Motor neuron (in vitro differentiated cells): ENCODE results near the gene ERC2. TPM values are rescaled to one million over a fixed set of nuclear protein-coding genes. Genes with fewer than 3 reads are reported as not detected.

Experiments used
- ATAC-seq, 8 experiments: fragments of 200-7000 bp; cut with Tn5 transposase; replicated peaks in 6 of 8; 2 replicates each; pipeline ENCODE4 v1.8.0; 2021; ENCODE audit warnings: mild to moderate bottlenecking in 8 of 8, moderate library complexity in 8 of 8
- H3K27ac ChIP-seq, 2 donors: fragments of 250-450 bp; sonication (Bioruptor Pico); 2 replicates each; pipeline ENCODE4 v1.9.0; 2021; ENCODE audit warnings: antibody characterized with exemption in 2 of 2, mild to moderate bottlenecking in 2 of 2, moderate library complexity in 1 of 2
- H3K4me1 ChIP-seq, 2 donors: fragments of 250-450 bp; sonication (Bioruptor Pico); replicated peaks in 1 of 2; 2 replicates each; pipeline ENCODE4 v1.6.1; 2021; ENCODE audit warnings: antibody characterized with exemption in 2 of 2, mild to moderate bottlenecking in 2 of 2, moderate library complexity in 1 of 2
- H3K4me3 ChIP-seq, 5 donors: fragments of 250-450 bp; sonication (Bioruptor Pico); 2 replicates each; pipeline ENCODE4 v1.9.0; 2021; ENCODE audit warnings: antibody characterized with exemption in 5 of 5, mild to moderate bottlenecking in 5 of 5, moderate library complexity in 4 of 5
- WGBS, 10 experiments: fragments of 450-650 bp; shearing (Covaris generic); methylation state at CpG; one replicate each; pipeline ENCODE4 v1.0.0; 2022; 5-methylcytosine and 5-hydroxymethylcytosine counted together
- in situ Hi-C, 9 experiments: fragments of 400-800 bp; cut with MboI; loops; one replicate each; pipeline ENCODE4 v1.15.0; 2021; ENCODE audit warnings: low sequenced_read_pairs in 9 of 9, low pct_unique_long_range_greater_than_20kb in 2 of 9; ENCODE audit not compliant: unreplicated experiment in 9 of 9
- total RNA-seq, 8 experiments: library from RNA; unstranded; fragments of 300-600 nt; gene quantifications; 2 replicates each; pipeline versions ENCODE4 v1.2.3 to v1.2.4, GENCODE V29; 2022

The ERC2 gene
- total RNA-seq, 8 experiments from 2014 or later, result 1.0 to 28.0 (median 18.2) TPM

DNA sequence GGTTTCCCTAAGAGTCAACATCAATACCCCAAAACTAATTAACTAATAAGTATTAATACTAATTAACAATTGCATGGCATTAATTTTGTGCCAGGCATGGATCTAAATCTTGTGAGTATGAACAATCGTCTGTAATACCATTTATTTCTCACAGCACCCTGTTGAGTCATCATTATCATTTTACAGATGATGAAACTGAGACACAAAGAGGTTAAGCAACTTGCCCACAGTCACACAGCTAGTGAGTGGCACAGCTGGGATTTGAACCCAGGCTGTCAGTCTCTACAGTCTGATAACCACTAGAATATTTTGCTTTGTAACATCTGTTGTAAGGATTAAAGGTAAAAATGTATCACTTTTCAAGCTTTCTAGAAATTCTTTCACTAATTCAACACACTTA is 557.7 kb downstream of the ERC2 start:
- peak in 1 of 8 experiments; percentile 16 for ATAC-seq
- Histone ChIP-seq H3K4me3 (no peak overlapping the region), H3K4me1 (peaks cover 0 to 5% of the 10 kb centered on the region in 2 donors), H3K27ac (no peak overlapping the region)
- 0 to 100% (median 40%) methylated on average over 1 of the region's 1 CpG; no CpG with 5 or more reads in 3 of the 10 experiments for WGBS, 10 experiments
- in situ Hi-C loops, result no loop called here

DNA sequence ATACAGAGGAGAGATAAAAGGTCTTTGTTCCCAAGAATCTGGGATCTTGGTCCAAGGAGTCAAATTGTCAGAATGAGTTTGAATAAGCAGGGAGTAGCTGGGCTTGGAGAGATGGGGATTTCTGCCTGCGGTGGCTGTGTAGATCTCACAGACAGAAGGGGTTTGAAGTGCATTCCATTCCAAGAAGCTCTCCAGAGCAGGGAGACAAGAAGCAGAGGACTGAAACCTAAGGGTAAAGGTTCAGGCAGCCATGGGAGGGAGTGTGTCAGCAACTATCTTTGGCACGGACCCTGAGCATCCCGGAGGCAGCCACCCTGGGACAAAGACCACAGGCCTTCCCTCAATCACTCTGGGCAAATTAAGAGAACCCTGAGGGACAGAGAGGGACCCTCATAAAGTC is 558.9 kb downstream of the ERC2 start:
- in situ Hi-C loops, result no loop called here
- ATAC-seq, result no peak
- WGBS, 10 experiments, result 83 to 100% (median 97%) methylated on average over 1 to 3 of the region's 3 CpGs; no CpG with 5 or more reads in 4 of the 10 experiments
- H3K27ac ChIP-seq, result no peak overlapping the region
- H3K4me1 ChIP-seq, result peaks cover 0 to 5% of the 10 kb centered on the region in 2 donors
- no peak overlapping the region for H3K4me3 ChIP-seq

DNA sequence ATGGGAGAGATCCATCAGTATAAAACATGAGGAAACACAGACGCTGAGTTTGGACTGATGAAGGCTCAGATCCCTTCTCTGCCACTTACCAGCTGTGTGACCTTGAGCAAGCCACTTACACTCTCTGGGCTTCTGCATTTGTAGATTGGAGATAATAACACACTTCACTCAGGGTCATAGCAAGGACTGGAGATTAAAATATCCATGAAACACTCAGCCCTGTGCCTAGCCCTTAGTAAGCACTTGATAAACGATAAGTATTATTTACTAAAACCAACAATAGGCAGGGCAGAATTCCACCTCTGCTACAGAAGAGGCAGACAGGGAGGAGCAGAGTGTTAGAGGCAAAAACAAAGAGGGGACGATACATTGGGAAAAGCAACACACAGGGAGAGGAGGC is 560.7 kb downstream of the ERC2 start:
- ATAC-seq, result no peak
- no peak overlapping the region for H3K27ac ChIP-seq
- H3K4me3 ChIP-seq, result no peak overlapping the region
- 17 to 86% (median 59%) methylated on average over 1 to 2 of the region's 3 CpGs; no CpG with 5 or more reads in 2 of the 10 experiments for WGBS, 10 experiments
- in situ Hi-C loops, result no loop called here
- H3K4me1 ChIP-seq, result peaks cover 0 to 5% of the 10 kb centered on the region in 2 donors

DNA sequence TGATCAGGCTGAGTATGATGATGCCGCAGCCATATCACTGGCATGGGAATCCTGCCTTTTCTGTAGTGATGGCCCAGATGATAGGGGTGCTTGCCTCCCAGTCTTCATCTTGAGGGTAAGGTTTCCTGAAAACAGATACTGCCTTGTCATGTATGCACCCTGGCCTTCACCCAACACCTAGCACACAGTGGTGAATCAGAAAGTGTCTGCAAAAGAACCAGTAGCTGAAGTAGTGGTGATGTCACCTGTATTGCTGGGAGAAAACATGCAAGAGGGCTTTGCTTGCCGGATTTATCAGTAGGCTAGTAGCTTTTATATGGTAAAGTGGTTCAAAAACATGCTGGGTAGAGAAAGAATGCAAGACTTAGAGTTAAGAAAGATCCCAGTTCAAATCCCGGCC is 561.4 kb downstream of the ERC2 start:
- Histone ChIP-seq H3K27ac (no peak overlapping the region), H3K4me3 (no peak overlapping the region), H3K4me1 (peaks cover 0 to 5% of the 10 kb centered on the region in 2 donors)
- in situ Hi-C loops, result no loop called here
- peak in 1 of 8 experiments; percentile 17 for ATAC-seq
- 33 to 100% (median 84%) methylated on average over 1 to 3 of the region's 3 CpGs; no CpG with 5 or more reads in 2 of the 10 experiments for WGBS, 10 experiments

DNA sequence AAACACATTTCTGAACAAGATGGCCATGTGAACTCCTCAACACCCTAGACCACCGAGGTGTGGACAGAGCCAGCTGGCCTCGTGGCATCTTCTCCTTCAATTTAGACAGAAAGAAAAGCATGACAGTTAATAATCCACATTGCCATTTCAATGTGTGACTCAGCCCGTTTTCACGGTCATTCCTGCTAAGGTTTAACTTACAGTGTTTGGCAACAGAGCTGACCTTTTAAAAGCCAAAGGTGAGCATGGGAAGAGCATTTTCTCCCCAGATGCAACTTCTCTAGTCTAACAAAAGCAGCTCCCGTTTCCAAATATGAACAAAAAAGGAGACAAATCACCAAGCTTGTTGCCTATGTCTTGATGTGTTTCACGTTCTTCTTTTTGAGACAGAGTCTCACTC is 563.6 kb downstream of the ERC2 start:
- Histone ChIP-seq H3K4me3 (no peak overlapping the region), H3K27ac (no peak overlapping the region), H3K4me1 (peaks cover 0 to 5% of the 10 kb centered on the region in 2 donors)
- no peak for ATAC-seq
- 0 to 100% (median 84%) methylated on average over 1 to 6 of the region's 6 CpGs; no CpG with 5 or more reads in 3 of the 10 experiments for WGBS, 10 experiments
- in situ Hi-C loops, result no loop called here

DNA sequence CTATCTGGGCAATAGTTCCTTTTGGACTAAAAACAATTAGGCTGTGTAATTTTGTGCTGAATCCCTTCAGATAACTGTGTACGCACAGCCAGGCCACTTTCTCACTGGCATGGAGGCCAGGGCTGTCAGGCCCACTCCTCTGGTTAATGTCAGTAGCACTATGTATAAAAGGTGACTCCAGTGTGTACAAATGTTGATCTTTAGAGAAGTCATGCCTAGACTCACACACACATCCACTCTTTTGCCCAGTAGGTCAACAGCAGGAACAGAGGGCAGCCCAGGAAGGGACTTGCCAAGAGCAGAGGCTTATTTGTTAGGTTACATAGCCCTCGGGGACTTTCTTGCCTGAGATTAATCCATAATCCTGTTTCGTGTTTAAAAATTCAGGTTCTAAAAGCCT is 564.6 kb downstream of the ERC2 start:
- 67 to 100% (median 96%) methylated on average over 1 to 3 of the region's 3 CpGs; no CpG with 5 or more reads in 5 of the 10 experiments for WGBS, 10 experiments
- Histone ChIP-seq H3K4me3 (no peak overlapping the region), H3K27ac (no peak overlapping the region), H3K4me1 (peaks cover 0 to 5% of the 10 kb centered on the region in 2 donors)
- in situ Hi-C loops, result no loop called here
- no peak for ATAC-seq

DNA sequence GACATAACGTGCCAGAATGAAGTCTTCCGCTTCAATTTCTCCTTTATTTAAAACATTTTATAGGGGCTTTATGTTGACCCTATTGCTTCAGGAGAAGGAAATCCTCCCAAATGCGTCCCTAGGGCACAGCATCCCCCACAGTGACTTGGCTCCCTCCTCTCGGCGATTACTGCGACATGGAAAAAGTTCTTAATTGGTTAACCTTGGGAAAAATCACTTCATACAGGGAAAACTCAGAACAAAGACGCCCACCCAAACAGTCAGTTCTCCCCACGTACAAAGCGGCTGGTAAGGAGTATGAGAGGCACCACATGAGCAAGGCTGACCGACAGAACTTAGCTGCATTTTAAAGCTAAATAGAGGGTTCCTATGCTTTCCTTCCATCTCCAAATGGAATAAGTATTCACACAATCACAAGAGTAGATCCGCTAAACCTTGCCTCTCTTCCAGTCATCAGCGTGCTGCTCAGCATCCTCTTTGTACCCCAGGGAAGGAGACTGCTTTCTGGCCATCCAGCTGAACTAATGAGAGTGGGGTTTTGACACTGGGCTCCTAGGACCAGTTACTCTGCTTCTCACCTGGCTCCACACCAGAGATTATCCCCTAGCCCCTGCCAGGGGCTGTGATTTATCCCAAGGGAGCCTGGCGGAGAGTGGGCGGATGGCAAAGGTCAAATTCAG is 565.9 kb downstream of the ERC2 start:
- 60 to 96% (median 78%) methylated on average over 2 to 9 of the region's 14 CpGs; no CpG with 5 or more reads in 1 of the 10 experiments for WGBS, 10 experiments
- in situ Hi-C loops, result no loop called here
- Histone ChIP-seq H3K4me1 (peaks cover 0 to under 1% of the 10 kb centered on the region in 2 donors), H3K27ac (no peak overlapping the region), H3K4me3 (no peak overlapping the region)
- ATAC-seq, result no peak

DNA sequence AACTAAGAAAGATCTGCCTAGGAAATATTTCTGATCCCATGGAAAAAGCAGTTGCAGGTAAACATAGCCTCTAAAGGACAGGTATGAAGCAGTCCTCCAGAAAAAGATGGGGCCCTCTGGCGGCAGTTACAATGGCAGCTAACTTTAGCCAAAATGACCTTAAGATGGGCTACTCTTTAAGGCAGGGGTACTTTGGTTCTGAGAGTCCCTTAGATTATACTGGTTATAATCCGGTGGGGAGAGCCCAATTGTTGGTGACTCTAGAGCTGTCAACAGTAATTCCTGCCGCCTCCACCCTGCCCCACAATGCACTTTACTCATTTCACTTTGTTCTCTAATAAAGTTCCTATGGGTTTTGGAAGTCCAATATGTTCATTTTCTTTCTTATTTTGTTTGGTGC is 568.4 kb downstream of the ERC2 start:
- ATAC-seq, result no peak
- H3K4me3 ChIP-seq, result no peak overlapping the region
- WGBS, 10 experiments, result 27 to 100% (median 63%) methylated on average over 1 to 3 of the region's 3 CpGs; no CpG with 5 or more reads in 1 of the 10 experiments
- in situ Hi-C loops, result no loop called here
- no peak overlapping the region for H3K27ac ChIP-seq
- peaks cover 5 to 6% of the 10 kb centered on the region in 2 donors for H3K4me1 ChIP-seq

DNA sequence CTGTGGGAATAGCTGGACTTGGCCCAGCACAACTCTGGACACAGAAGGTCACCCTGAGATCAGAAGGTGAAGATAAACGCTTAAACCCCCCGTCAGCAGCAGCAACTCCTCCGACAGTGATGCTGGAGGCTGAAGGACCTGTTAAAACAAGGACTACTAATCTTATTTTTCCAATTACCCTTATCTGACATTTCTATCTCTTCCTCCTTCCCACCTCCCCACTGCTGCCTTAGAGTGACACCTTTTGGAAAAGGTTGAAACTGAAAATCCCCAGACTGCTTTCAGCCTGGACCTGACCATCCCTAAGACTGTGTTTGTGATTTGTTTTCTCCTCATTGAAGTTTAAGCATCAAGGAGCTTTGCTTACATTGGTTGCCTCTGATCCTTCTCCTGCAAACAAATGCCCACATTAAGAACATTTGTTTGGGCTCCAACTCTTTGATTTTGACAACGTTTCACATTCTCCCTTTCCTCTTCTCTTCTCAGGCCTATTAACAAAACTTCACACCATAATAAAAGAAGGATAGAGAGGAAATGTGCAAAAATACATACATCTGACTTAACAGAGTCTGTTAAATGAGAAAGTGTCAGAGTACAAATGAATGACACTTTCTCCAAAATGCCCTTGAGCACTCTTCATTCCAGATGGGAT is 570.6 kb downstream of the ERC2 start:
- no peak overlapping the region for H3K4me3 ChIP-seq
- in situ Hi-C loops, result no loop called here
- peaks cover 5 to 6% of the 10 kb centered on the region in 2 donors for H3K4me1 ChIP-seq
- 0 to 54% (median 22%) methylated on average over 1 to 4 of the region's 4 CpGs; no CpG with 5 or more reads in 1 of the 10 experiments for WGBS, 10 experiments
- H3K27ac ChIP-seq, result no peak overlapping the region
- ATAC-seq, result peak in 7 of 8 experiments; percentile 24 to 71 (median 43)

DNA sequence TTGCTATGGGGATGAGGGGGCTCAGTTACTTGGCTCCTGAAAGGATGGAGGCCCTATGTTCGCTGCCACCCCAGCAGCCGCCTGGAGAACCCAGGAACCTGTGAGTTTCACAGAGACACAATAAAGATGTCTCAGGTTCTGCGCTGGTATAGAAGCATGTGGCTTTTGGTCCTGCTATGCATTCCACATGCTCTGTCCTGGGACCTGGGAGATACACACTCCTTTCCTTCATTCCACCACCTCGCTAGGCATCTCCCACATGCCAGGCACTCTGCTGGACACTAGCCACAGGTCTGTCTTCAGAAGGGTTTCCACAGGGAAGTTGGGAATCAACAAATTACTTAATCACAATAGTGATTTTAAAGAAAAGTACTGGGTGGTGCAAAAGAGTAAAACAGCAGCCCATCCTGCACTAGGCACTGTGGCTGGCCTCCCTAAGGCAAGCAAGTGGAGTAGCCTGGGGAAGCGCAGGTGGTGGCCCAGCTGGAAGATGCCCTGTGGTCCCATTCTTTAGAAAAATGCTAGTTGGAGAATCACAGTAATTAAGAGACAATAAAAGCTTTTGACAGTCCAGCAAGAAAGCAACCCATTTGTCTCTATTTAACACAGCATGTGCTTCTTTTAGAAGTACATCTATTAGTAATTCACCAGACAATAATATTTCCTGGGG is 572.2 kb downstream of the ERC2 start:
- peak in 5 of 8 experiments; percentile 43 to 72 (median 49) for ATAC-seq
- H3K4me3 ChIP-seq, result no peak overlapping the region
- peaks cover 5 to 6% of the 10 kb centered on the region in 2 donors for H3K4me1 ChIP-seq
- in situ Hi-C loops, result no loop called here
- H3K27ac ChIP-seq, result no peak overlapping the region
- 40 to 100% (median 73%) methylated on average over 1 to 4 of the region's 5 CpGs; no CpG with 5 or more reads in 4 of the 10 experiments for WGBS, 10 experiments

DNA sequence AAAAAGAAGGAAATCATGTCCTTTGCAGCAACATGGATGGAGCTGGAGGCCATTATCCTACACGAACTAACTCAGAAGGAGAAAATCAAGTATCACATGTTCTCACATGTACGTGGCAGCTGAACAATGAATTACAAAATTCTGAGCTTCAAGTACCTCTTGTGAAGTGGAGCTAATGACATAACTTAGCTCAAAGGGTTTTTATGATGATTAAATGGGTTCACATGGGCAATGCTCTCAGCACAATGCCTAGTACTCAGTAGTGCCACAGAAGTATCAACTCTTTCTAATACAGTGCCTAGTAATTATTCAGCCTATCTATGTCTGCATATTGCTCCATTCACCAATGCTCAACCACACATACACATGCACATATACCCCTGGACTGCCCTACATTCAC is 573.7 kb downstream of the ERC2 start:
- H3K4me3 ChIP-seq, result no peak overlapping the region
- no peak overlapping the region for H3K27ac ChIP-seq
- in situ Hi-C loops, result no loop called here
- ATAC-seq, result no peak
- whole genome bisulfite sequencing, 10 experiments, result 13 to 100% (median 95%) methylated on average over 1 to 2 of the region's 2 CpGs; no CpG with 5 or more reads in 3 of the 10 experiments
- H3K4me1 ChIP-seq, result peaks cover 5 to 6% of the 10 kb centered on the region in 2 donors

DNA sequence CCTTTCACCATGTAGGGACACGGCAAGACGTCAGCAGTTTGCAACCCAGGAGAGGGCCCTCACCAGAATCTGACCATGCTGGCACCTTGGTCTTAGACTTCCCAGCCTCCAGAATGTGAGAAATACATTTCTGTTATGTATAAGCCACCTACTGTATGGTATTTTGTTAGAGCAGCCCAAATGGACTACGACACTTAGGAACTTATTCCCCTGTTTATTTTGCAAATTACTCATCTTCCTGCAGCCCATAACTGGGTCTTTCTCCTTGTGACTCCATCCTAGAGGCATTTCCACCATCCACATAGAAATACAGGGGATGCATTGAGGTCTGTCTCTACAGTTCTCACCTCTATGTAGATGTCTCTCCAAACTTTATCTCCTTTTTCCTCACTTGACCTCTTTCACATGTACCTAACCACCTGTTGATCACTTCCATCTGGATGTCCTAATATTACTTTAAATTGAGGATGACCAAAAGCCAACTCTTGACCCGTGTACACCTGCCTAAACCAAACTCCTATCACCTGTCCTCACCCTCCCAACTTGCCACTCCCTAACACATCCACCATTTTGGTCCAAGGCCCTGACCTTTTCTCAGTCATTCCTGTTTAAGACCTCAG is 575.1 kb downstream of the ERC2 start:
- no peak overlapping the region for H3K27ac ChIP-seq
- in situ Hi-C loops, result no loop called here
- no peak for ATAC-seq
- no peak overlapping the region for H3K4me3 ChIP-seq
- WGBS, 10 experiments, result 0 to 100% (median 14%) methylated on average over 1 to 3 of the region's 4 CpGs; no CpG with 5 or more reads in 3 of the 10 experiments
- H3K4me1 ChIP-seq, result peaks cover 12 to 13% of the 10 kb centered on the region in 2 donors

DNA sequence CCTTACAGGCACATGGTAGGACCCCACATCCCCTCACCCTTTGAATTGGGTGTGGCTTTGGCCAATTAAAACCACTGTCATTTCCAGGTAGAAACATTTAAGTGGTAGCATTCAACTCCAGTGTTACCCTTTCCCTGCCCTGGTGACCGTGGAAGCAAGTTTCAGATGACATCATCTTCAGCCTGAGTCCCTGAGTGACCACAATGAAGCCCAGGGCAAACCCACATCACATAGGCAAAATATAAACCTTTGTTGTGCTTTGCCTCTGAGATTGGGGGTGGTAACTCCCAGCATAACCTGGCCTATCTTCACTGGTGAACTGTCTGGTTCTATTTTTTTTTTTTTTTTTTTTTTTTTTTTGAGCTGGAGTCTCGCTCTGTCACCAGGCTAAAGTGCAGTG is 577.2 kb downstream of the ERC2 start:
- in situ Hi-C loops, result no loop called here
- 0 to 100% (median 33%) methylated on average over 1 of the region's 2 CpGs; no CpG with 5 or more reads in 5 of the 10 experiments for WGBS, 10 experiments
- ATAC-seq, result no peak

More for the DNA sequence above, 577.2 kb downstream of the ERC2 start:
- H3K4me3 ChIP-seq, result no peak overlapping the region
- H3K4me1 ChIP-seq, result peaks cover 12 to 17% of the 10 kb centered on the region in 2 donors
- H3K27ac ChIP-seq, result no peak overlapping the region
